HG03060 (cell line): ENCODE measurements around the gene PBX4.

Experiments used
- ATAC-seq: cut with Tn5 transposase; IDR thresholded peaks from one replicate; pipeline ENCODE4 v1.9.1; 2021; ENCODE audit warnings: low read depth, moderate number of reproducible peaks; ENCODE audit not compliant: unreplicated experiment

PBX4 gene

DNA sequence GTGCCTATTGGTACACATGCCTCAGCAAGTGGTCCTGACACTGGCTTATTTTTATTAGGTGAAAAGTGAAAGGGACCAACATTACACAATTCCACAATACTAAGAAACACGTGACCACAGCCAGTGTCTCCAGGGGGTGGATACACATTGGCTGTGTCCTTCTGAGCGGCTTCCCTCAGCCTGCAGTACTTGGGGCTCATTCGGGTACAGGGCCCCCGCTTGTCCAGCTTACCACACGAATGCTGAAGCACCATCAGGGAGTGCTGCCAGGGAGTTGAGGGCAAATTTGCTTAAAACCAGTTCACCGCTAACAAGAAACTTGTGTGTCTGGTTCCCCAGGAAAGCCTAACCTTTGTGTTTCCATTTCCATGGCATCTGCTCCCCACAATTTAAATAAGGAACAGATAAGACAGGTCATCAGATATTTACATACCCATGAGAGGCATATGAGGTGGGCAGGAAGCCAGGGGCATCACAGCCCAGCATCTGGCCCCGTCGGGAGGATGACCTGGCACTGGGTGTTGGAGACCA lies 23.3 kb downstream of the PBX4 start:
- no peak for ATAC-seq

DNA sequence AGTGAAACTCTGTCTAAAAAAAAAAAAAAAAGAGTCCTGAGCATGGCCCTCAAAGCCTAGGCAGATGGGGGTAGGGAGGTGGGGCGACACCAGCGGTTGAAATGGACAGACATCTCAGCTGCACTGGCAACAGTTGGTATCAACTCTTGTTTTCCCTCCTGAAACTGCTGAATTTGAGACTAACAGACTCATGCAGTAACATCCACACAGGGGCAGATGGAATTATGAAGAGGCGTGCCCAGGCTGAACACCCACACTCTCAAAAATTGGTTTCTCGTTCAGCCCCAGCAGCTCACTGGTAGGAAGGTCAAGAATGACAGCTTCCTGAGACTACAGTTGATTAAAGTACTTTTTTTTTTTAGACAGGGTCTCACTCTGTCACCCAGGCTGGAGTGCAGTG lies 24.1 kb downstream of the PBX4 start:
- no peak for ATAC-seq

DNA sequence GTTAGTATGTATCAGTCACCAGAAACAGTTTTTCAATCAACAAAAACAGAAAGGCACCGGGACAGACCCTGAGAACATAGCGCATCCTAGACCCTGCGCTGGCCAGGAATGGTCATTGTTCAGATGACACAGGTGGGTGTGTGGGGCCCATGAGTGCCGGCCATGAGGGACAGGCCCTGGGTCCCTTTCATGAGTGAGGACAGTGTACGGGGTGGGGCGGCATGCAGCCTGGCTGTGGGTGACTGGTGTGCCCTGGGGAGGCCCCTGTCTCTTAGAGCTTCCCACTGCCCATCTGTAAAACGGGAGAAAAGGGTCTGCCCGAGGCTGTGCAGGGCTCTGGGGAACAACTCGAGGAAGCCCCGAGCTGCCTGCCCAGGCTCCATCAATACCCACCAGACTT lies 25.8 kb downstream of the PBX4 start:
- no peak for ATAC-seq

- ATAC-seq: no peak
Measured at GRCh38 chr19:19591133-19591825, 27.2 kb downstream of the PBX4 start.

GRCh38 chr19:19588546-19588945 lies 29.9 kb downstream of the PBX4 start:
- no peak for ATAC-seq

GRCh38 chr19:19587771-19588170 lies 30.7 kb downstream of the PBX4 start:
- no peak for ATAC-seq

DNA sequence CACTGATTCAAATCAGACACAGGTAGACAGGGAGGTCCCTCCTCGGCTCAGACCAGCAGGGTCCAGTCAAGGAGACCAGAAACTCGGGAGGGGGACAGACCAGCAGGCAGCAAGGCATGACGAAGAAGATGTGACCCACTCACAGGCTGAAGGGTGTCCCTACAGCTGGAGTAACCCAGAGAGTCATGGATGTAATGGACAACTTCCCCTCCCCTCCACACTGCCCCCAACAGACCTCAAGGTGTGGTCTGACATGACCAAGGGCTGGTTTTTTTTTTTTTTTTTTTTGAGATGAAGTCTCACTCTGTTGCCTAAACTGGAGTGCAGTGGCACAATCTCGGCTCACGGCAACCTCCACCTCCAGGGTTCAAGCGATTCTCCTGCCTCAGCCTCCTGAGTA lies 34.1 kb downstream of the PBX4 start:
- ATAC-seq: no peak

- ATAC-seq: no peak
Measured at GRCh38 chr19:19582471-19582870, 36.0 kb downstream of the PBX4 start.

DNA sequence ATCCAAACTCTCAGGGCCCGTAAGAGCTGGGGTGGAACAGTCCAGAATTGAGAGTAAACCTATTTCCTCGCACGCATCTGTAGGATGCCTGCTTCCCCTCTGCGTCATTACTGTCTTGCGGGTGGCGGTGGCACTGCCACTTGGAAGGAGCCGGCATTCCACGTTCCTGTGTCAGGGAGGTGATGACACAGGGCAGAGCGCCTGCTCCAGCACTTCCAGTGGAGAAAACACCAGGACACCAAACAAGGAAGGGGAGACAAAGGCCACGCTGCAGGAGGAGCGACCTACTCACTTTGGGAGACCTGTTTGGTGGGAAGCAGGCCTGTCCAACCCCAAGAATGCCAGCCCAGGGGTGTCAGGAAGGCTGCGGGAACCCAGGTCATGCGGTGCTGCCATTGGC lies 37.1 kb downstream of the PBX4 start:
- no peak for ATAC-seq

DNA sequence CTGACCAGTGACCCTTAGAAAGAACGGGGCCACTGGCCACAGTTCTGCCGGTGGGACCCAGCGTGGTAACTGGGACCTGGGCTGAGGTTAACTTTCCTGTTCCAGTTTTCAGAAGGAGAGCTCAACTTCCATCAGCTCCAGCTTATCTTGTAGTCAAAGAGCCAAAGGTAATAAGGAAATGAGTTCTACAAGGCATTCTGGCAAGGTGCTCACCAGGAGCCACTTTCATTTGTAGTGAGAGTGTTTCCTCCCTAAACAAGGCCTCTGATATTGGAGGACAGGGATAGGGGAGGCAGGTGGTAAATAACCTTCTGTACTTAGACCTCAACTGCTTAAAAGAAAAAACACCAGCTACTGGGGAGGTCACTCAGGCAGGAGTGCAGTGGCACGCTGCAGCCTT lies 38.1 kb downstream of the PBX4 start:
- ATAC-seq: no peak

GRCh38 chr19:19579533-19580361 lies 38.7 kb downstream of the PBX4 start:
- ATAC-seq: no peak

- ATAC-seq: no peak
Measured at GRCh38 chr19:19578252-19578651, 40.2 kb downstream of the PBX4 start.

- no peak for ATAC-seq
Measured at GRCh38 chr19:19575411-19575810, 43.1 kb downstream of the PBX4 start.

- ATAC-seq: no peak
Measured at GRCh38 chr19:19571071-19571786, 47.3 kb downstream of the PBX4 start.

GRCh38 chr19:19570571-19570970 lies 47.9 kb downstream of the PBX4 start:
- no peak for ATAC-seq

- no peak for ATAC-seq
Measured at GRCh38 chr19:19568802-19569756, 49.4 kb downstream of the PBX4 start.

DNA sequence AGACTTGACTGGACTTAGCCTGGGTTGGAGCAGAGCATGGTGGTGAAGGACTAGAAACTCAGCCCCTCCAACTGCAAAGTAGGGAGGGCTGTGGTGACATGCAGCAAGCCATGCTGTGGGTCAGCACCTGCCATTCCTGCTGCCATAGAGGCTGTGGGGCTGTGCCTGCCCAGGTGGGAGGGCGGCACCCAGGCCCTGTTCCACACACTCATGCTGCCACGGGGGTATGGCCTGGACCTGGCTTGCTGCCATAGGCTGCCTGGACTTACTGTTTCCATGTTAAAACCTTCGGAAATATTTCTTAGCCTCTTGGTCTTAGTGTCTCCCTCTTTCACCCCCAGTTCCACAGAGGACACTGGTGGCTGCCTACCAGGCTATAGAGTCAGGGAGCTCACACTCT lies 51.1 kb downstream of the PBX4 start:
- no peak for ATAC-seq

DNA sequence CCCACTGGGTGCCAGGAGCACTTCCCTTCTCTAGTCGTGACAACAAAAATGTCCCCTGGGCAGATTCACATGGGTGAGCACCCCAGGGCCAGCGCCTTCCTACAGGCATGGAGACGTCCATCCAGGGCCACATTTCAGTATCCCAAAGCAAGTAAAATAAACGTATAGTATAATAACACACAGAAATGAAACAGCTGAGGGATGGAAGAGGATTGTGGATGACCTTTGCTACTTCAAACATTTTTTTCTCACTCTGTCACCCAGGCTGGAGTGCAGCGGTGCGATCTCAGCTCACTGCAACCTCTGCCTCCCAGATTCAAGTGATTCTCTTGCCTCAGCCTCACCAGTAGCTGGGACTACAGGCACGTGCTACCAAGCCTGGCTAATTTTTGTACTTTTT lies 52.2 kb downstream of the PBX4 start:
- no peak for ATAC-seq

DNA sequence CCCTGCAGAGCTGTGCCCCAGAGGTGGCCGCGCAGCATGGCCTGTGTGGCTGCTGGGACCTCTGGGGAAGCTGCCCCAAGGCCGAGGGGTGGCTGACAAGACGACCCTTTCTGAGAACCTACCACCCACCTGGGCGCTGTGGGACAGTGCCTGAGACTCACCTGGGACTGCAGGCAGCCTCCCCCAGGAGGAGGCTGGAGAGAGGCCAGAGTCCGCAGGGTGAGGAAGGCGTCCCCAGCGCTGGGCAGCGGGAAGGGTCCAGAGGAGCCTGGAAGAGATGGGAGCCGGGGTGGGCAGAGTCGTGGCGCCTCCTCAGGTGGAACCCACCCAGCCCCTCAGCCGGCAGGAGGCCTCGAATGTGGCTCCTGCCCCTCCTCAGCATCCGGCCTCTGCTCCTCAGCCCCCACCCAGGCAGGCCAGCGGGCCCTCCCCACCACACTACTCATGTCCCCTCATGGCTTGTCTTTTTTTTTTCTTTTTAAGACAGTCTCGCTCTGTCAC lies 55.1 kb downstream of the PBX4 start:
- ATAC-seq: no peak
